ENCODE measurements around the gene P2RY14. TPM values are rescaled to one million over a fixed set of nuclear protein-coding genes. Genes with fewer than 3 reads are reported as not detected.

Gene P2RY14
- total and polyA plus RNA-seq, 10 of the 15 experiments (the other 5 are each of a cell fraction or from before 2014, with no cell fraction given), result 0.06 to 0.37 (median 0.28) TPM; not detected in 7

- no peak overlapping the region for H2AFZ ChIP-seq (ENCODE audit: control insufficient read depth, low read depth, low read length)
- ATAC-seq (no peak), DNase-seq (ENCODE audit: low read depth, low spot score) (no peak), FAIRE-seq (no peak)
- in situ Hi-C loops (cut with MboI) (loop anchor here (5.0 kb wide), 2 partner anchors 52 to 58 kb away; partner anchors contain the start of gene P2RY14), intact Hi-C loops (cut with micrococcal nuclease; ENCODE audit: unreplicated experiment) (no loop called here)
- no peak overlapping the region for H3K4me2 ChIP-seq (ENCODE audit: control insufficient read depth, insufficient read depth)
- H4K20me1 ChIP-seq (ENCODE audit: control insufficient read depth, insufficient read depth), result no peaks in the 10 kb centered on the region
- H3K36me3 ChIP-seq (ENCODE audit: control insufficient read depth in 2 of 2, insufficient read depth in 2 of 2, low read length in 1 of 2), result no peaks in the 10 kb centered on the region
- no peak overlapping the region for H3K4me3 ChIP-seq
- BruUV-seq (replicated peaks), result no TSS peak
- ChIA-PET CTCF (interaction anchor here (0.6 to 8.7 kb wide), 7 partner anchors 9 to 201 kb away, joined by 3 to 182 read pairs (median 5); partner anchors contain the start of gene P2RY14), SMC1A (ENCODE audit: uncharacterized antibody, unreplicated experiment) (interaction anchor here (1.0 to 7.6 kb wide), 6 partner anchors 10 to 61 kb away, joined by 3 to 98 read pairs (median 5); partner anchors contain the start of gene P2RY14), POLR2A (no interaction called here), RAD21 (ENCODE audit: unreplicated experiment) (no interaction called here)
- no peaks in the 10 kb centered on the region for H3K79me2 ChIP-seq (ENCODE audit: control insufficient read depth, insufficient read depth, low read length)
- H3K4me1 ChIP-seq (ENCODE audit: control insufficient read depth, insufficient read depth, low read length), result peaks cover 9% of the 10 kb centered on the region
- H3K9ac ChIP-seq (ENCODE audit: control insufficient read depth, insufficient read depth, low read length), result no peak overlapping the region
- TF ChIP-seq SRF (IDR thresholded peaks at IDR 0.05; ENCODE audit: low read depth in 2 of 2, low read length in 2 of 2) (no peak), MYB (IDR thresholded peaks at IDR 0.05; ENCODE audit: borderline replicate concordance, low read depth, low read length) (no peak), YY1 (IDR thresholded peaks at IDR 0.05; ENCODE audit: low read depth, low read length) (no peak), CHD2 (IDR thresholded peaks at IDR 0.05; ENCODE audit: borderline replicate concordance, low read depth, low read length) (no peak), ZSCAN29 (IDR thresholded peaks at IDR 0.05) (no peak), RELA (IDR thresholded peaks at IDR 0.05; ENCODE audit: borderline replicate concordance, partially characterized antibody) (no peak), EGR1 (IDR thresholded peaks at IDR 0.05; ENCODE audit: borderline replicate concordance in 1 of 2, low read depth in 2 of 2, low read length in 2 of 2) (no peak), POLR2AphosphoS5 (IDR thresholded peaks at IDR 0.05; ENCODE audit: low read length) (no peak), NFYB (IDR thresholded peaks at IDR 0.05; ENCODE audit: insufficient read depth, low read depth, low read length) (no peak), SMC3 (IDR thresholded peaks at IDR 0.05; ENCODE audit: borderline replicate concordance, low read length) (no peak), POLR2A (IDR thresholded peaks at IDR 0.05; ENCODE audit: low read depth, low read length) (no peak), IRF3 (IDR thresholded peaks at IDR 0.05) (no peak)
- WGBS (ENCODE audit: insufficient coverage, insufficient replicate concordance, low lambda C conversion rate, missing lambda C conversion rate), result 28% methylated on average over 9 of the region's 9 CpGs
- H3K27ac ChIP-seq (ENCODE audit: control insufficient read depth, insufficient read depth), result no peak overlapping the region
- H3K9me3 ChIP-seq (replicated peaks; ENCODE audit: control insufficient read depth, insufficient read depth, low read length), result no peaks in the 10 kb centered on the region
- no peaks in the 10 kb centered on the region for H3K27me3 ChIP-seq (replicated peaks in 1 of 2; ENCODE audit: control insufficient read depth in 2 of 2, insufficient read depth in 2 of 2, low read length in 1 of 2)
Measured at GRCh38 chr3:151225040-151225975, 53.0 kb downstream of the P2RY14 start.

All from GM12878 (cell line).